ENCODE data around the gene SLC30A4. TPM values are rescaled to one million over a fixed set of nuclear protein-coding genes. Genes with fewer than 3 reads are reported as not detected.

SLC30A4 gene
- polyA plus RNA-seq, 2 donors: 2.9 to 3.0 TPM

- WGBS, 2 donors: 1% methylated on average over 17 of the region's 17 CpGs
- Histone ChIP-seq H3K9me3 (ENCODE audit: control insufficient read depth in 2 of 2, insufficient read depth in 1 of 2, low read depth in 1 of 2, low read length in 1 of 2) (no peaks in the 10 kb centered on the region), H3K36me3 (ENCODE audit: control insufficient read depth in 2 of 2, insufficient read depth in 2 of 2, low read length in 1 of 2) (no peaks in the 10 kb centered on the region), H3K4me3 (ENCODE audit: low read depth in 1 of 2, low read length in 2 of 2) (peak overlapping the region in 1 of 2 donors; percentile 52), H3K4me1 (ENCODE audit: control insufficient read depth in 2 of 2, insufficient read depth in 2 of 2, low read length in 1 of 2) (peaks cover 3 to 7% of the 10 kb centered on the region in 2 donors), H3K27me3 (ENCODE audit: control insufficient read depth in 1 of 2, insufficient read depth in 2 of 2, low read length in 2 of 2) (no peaks in the 10 kb centered on the region), H3K27ac (ENCODE audit: low read depth in 2 of 2, low read length in 1 of 2) (peak overlapping the region in 1 of 2 donors; percentile 19)
These were observed 64.7 kb downstream of the SLC30A4 start for GRCh38 chr15:45457641-45458539.

GRCh38 chr15:45457220-45457619, 65.3 kb downstream of the SLC30A4 start:
- H3K27me3 ChIP-seq (ENCODE audit: control insufficient read depth in 1 of 2, insufficient read depth in 2 of 2, low read length in 2 of 2): no peaks in the 10 kb centered on the region
- peak overlapping the region in 1 of 2 donors; percentile 69 for H3K27ac ChIP-seq (ENCODE audit: low read depth in 2 of 2, low read length in 1 of 2)
- WGBS, 2 donors: 28 to 34% methylated on average over 5 of the region's 5 CpGs
- no peak overlapping the region for H3K4me3 ChIP-seq (ENCODE audit: low read depth in 1 of 2, low read length in 2 of 2)
- no peaks in the 10 kb centered on the region for H3K9me3 ChIP-seq (ENCODE audit: control insufficient read depth in 2 of 2, insufficient read depth in 1 of 2, low read depth in 1 of 2, low read length in 1 of 2)
- peaks cover 3 to 7% of the 10 kb centered on the region in 2 donors for H3K4me1 ChIP-seq (ENCODE audit: control insufficient read depth in 2 of 2, insufficient read depth in 2 of 2, low read length in 1 of 2)
- H3K36me3 ChIP-seq (ENCODE audit: control insufficient read depth in 2 of 2, insufficient read depth in 2 of 2, low read length in 1 of 2): no peaks in the 10 kb centered on the region

DNA sequence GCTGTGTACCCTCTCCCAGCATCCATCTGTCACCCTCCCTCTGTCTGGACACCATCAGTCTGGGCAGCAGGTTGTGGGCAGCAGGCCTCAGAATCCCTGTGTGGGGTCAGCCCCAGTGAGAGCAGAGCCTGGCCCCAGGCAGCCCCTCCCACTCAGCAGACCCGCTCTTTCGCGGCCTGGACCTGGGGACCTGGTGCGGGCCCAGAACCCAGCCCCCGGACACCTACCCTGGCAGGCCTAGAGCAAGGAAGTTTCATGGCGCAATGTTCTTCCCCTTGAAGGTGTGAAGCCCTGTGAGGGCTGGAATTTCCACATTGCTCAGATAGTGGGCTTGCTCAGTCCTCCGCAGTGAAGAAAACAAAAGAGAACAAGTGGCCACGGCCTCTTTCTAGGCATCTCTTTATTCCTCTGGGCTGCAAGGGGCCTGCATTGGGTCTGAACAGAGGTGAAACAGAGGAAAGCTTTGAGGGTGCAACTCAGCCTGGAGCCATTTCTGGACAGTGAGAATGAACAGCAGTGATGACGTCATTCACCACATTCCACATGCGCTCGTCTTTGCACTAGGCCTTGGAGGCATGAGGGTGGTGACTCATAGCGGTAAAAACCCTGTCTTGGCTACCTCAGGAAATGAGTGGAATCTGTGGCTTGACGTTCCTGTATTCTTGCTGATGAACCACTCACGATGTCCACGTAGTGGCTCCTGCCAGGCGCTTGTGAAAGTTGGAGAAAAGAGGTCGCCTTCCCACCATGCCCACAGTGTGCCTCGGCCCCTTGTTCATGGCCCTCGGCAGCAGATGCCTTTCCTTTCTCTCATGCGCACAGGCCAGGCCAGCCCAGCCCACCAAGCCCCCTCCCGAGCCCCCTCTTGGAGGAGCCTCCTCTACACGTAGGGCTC, 66.1 kb downstream of the SLC30A4 start:
- 51 to 57% methylated on average over 22 of the region's 22 CpGs for WGBS, 2 donors
- H3K27me3 ChIP-seq (ENCODE audit: control insufficient read depth in 1 of 2, insufficient read depth in 2 of 2, low read length in 2 of 2): no peaks in the 10 kb centered on the region
- H3K36me3 ChIP-seq (ENCODE audit: control insufficient read depth in 2 of 2, insufficient read depth in 2 of 2, low read length in 1 of 2): no peaks in the 10 kb centered on the region
- H3K9me3 ChIP-seq (ENCODE audit: control insufficient read depth in 2 of 2, insufficient read depth in 1 of 2, low read depth in 1 of 2, low read length in 1 of 2): no peaks in the 10 kb centered on the region
- H3K4me3 ChIP-seq (ENCODE audit: low read depth in 1 of 2, low read length in 2 of 2): no peak overlapping the region
- peaks cover 3 to 8% of the 10 kb centered on the region in 2 donors for H3K4me1 ChIP-seq (ENCODE audit: control insufficient read depth in 2 of 2, insufficient read depth in 2 of 2, low read length in 1 of 2)
- peak overlapping the region; percentile 40 to 77 for H3K27ac ChIP-seq (ENCODE audit: low read depth in 2 of 2, low read length in 1 of 2)

GRCh38 chr15:45454814-45455213, 67.7 kb downstream of the SLC30A4 start:
- WGBS, 2 donors: 36 to 55% methylated on average over 5 to 8 of the region's 8 CpGs

DNA sequence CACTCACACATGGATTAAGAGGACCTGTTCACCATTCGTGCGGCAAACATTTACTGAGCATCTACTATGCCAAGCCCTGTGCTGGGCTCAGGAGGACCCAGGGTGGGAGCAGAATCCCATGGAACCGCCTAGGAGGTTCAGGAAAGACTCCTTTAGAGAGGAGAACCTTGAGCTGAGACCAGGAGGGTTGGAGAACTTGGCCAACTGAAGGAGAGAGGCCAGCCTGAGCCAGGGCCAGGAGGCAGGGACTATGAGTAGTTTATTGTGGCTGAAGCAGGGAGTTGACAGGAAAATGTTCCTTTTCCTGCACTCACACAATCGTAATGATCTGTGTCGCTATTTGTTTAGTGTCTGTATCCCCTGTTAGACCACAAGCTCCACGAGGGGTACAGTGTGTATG, 71.3 kb downstream of the SLC30A4 start:
- no peaks in the 10 kb centered on the region for H3K9me3 ChIP-seq (ENCODE audit: control insufficient read depth in 2 of 2, insufficient read depth in 1 of 2, low read depth in 1 of 2, low read length in 1 of 2)
- H3K4me1 ChIP-seq (ENCODE audit: control insufficient read depth in 2 of 2, insufficient read depth in 2 of 2, low read length in 1 of 2): peaks cover 3 to 6% of the 10 kb centered on the region in 2 donors
- no peak overlapping the region for H3K27ac ChIP-seq (ENCODE audit: low read depth in 2 of 2, low read length in 1 of 2)
- H3K4me3 ChIP-seq (ENCODE audit: low read depth in 1 of 2, low read length in 2 of 2): no peak overlapping the region
- no peaks in the 10 kb centered on the region for H3K36me3 ChIP-seq (ENCODE audit: control insufficient read depth in 2 of 2, insufficient read depth in 2 of 2, low read length in 1 of 2)
- 79 to 88% methylated on average over 6 of the region's 6 CpGs for WGBS, 2 donors
- H3K27me3 ChIP-seq (ENCODE audit: control insufficient read depth in 1 of 2, insufficient read depth in 2 of 2, low read length in 2 of 2): no peaks in the 10 kb centered on the region

More at GRCh38 chr15:45454814-45455213, 67.7 kb downstream of the SLC30A4 start:
- Histone ChIP-seq H3K9me3 (ENCODE audit: control insufficient read depth in 2 of 2, insufficient read depth in 1 of 2, low read depth in 1 of 2, low read length in 1 of 2) (no peaks in the 10 kb centered on the region), H3K27me3 (ENCODE audit: control insufficient read depth in 1 of 2, insufficient read depth in 2 of 2, low read length in 2 of 2) (no peaks in the 10 kb centered on the region), H3K4me3 (ENCODE audit: low read depth in 1 of 2, low read length in 2 of 2) (no peak overlapping the region), H3K27ac (ENCODE audit: low read depth in 2 of 2, low read length in 1 of 2) (peak overlapping the region; percentile 4 to 13), H3K36me3 (ENCODE audit: control insufficient read depth in 2 of 2, insufficient read depth in 2 of 2, low read length in 1 of 2) (no peaks in the 10 kb centered on the region), H3K4me1 (ENCODE audit: control insufficient read depth in 2 of 2, insufficient read depth in 2 of 2, low read length in 1 of 2) (peaks cover 3 to 9% of the 10 kb centered on the region in 2 donors)

GRCh38 chr15:45449916-45450867, 72.4 kb downstream of the SLC30A4 start:
- peak overlapping the region in 1 of 2 donors; percentile 11 for H3K4me3 ChIP-seq (ENCODE audit: low read depth in 1 of 2, low read length in 2 of 2)
- no peaks in the 10 kb centered on the region for H3K9me3 ChIP-seq (ENCODE audit: control insufficient read depth in 2 of 2, insufficient read depth in 1 of 2, low read depth in 1 of 2, low read length in 1 of 2)
- H3K4me1 ChIP-seq (ENCODE audit: control insufficient read depth in 2 of 2, insufficient read depth in 2 of 2, low read length in 1 of 2): peaks cover 3 to 9% of the 10 kb centered on the region in 2 donors
- peak overlapping the region; percentile 74 to 76 for H3K27ac ChIP-seq (ENCODE audit: low read depth in 2 of 2, low read length in 1 of 2)
- no peaks in the 10 kb centered on the region for H3K36me3 ChIP-seq (ENCODE audit: control insufficient read depth in 2 of 2, insufficient read depth in 2 of 2, low read length in 1 of 2)
- 66 to 79% methylated on average over 22 of the region's 22 CpGs for WGBS, 2 donors
- H3K27me3 ChIP-seq (ENCODE audit: control insufficient read depth in 1 of 2, insufficient read depth in 2 of 2, low read length in 2 of 2): no peaks in the 10 kb centered on the region

DNA sequence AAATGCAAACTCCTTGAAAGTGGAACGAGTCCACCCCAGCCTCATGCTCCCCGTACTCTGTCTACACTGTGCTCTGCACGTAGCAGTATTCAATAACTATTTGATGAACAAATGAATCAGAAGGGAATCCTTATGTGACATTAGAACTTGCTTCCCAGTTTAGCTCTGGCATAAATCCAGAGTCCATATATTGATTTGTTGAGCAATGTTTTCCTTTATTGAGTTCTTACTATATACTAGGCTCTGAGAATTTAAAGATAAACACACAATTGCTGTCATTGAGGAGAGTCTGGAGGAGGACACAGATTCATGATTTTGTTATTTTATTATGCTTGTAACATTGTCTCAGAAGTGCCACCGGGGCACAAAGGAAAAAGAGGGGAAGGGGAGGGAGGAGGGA, 73.2 kb downstream of the SLC30A4 start:
- peaks cover 0 to 6% of the 10 kb centered on the region in 2 donors for H3K4me1 ChIP-seq (ENCODE audit: control insufficient read depth in 2 of 2, insufficient read depth in 2 of 2, low read length in 1 of 2)
- H3K27ac ChIP-seq (ENCODE audit: low read depth in 2 of 2, low read length in 1 of 2): peak overlapping the region; percentile 21 to 51
- no peaks in the 10 kb centered on the region for H3K9me3 ChIP-seq (ENCODE audit: control insufficient read depth in 2 of 2, insufficient read depth in 1 of 2, low read depth in 1 of 2, low read length in 1 of 2)
- H3K36me3 ChIP-seq (ENCODE audit: control insufficient read depth in 2 of 2, insufficient read depth in 2 of 2, low read length in 1 of 2): no peaks in the 10 kb centered on the region
- H3K27me3 ChIP-seq (ENCODE audit: control insufficient read depth in 1 of 2, insufficient read depth in 2 of 2, low read length in 2 of 2): no peaks in the 10 kb centered on the region
- 64 to 84% methylated on average over 4 of the region's 4 CpGs for WGBS, 2 donors
- H3K4me3 ChIP-seq (ENCODE audit: low read depth in 1 of 2, low read length in 2 of 2): no peak overlapping the region

DNA sequence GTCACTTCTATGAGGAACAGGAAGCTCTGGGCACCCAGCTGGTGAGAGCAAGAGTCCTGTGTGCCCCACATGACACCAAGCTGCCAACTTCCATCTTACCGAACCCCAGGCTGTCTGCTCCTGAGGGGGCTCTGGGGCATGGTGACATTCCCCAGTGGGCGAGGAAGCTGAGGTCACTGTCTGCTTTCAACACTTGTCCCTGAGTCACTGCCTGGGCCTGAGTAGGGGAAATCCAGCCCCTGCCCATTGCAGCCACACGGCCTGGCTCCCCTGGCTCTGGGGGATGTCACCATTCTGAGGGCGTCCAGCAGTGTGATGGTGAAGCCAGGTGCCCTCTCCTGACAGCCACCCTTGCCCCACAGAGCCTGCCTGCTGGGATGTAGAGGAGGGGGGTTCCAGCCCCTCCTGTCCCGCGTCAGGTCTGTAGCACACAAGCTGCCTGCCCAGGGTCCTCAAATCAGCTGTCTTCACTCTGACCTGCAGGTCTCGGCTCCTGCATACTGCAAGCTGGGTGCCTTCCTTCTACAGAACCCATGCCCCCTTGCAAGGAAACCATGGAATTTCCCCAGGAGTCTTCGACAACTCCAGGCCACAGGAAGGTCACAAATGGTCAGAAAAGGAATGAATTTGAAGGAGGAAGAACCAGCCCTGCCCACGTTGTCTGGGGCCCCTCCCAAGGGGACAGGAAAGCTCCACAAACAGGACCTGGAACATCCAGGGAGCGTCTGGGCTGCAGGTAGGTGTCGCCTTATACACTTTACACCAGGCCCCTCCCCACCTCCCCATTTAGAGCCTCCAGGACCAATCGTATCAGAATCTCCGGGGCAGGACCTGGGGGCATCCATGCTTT, 74.3 kb downstream of the SLC30A4 start:
- no peaks in the 10 kb centered on the region for H3K27me3 ChIP-seq (ENCODE audit: control insufficient read depth in 1 of 2, insufficient read depth in 2 of 2, low read length in 2 of 2)
- WGBS, 2 donors: 67 to 68% methylated on average over 13 of the region's 13 CpGs
- peak overlapping the region; percentile 31 to 70 for H3K27ac ChIP-seq (ENCODE audit: low read depth in 2 of 2, low read length in 1 of 2)
- H3K4me1 ChIP-seq (ENCODE audit: control insufficient read depth in 2 of 2, insufficient read depth in 2 of 2, low read length in 1 of 2): peaks cover 0 to 9% of the 10 kb centered on the region in 2 donors
- H3K4me3 ChIP-seq (ENCODE audit: low read depth in 1 of 2, low read length in 2 of 2): no peak overlapping the region
- H3K36me3 ChIP-seq (ENCODE audit: control insufficient read depth in 2 of 2, insufficient read depth in 2 of 2, low read length in 1 of 2): no peaks in the 10 kb centered on the region
- no peaks in the 10 kb centered on the region for H3K9me3 ChIP-seq (ENCODE audit: control insufficient read depth in 2 of 2, insufficient read depth in 1 of 2, low read depth in 1 of 2, low read length in 1 of 2)

Measured in esophagus (tissue), 2 donors.